ENCODE results near the gene ACTR1A. TPM values are rescaled to one million over a fixed set of nuclear protein-coding genes. Genes with fewer than 3 reads are reported as not detected.
A peak's percentile ranks its signal among the peaks of the same experiment; 100 is the strongest.

Gene ACTR1A
- total and polyA plus RNA-seq, 9 of the 15 experiments (the other 6 are each of a cell fraction or from before 2014, with no cell fraction given), result 36.3 to 77.2 (median 49.6) TPM

GRCh38 chr10:102484021-102484420 lies 18.5 kb downstream of the ACTR1A start:
- no peak overlapping the region for H3K9ac ChIP-seq (ENCODE audit: insufficient read depth in 1 of 2, low read depth in 2 of 2, low read length in 2 of 2)
- no peak for FAIRE-seq
- 100% methylated on average over 3 of the region's 13 CpGs for WGBS (ENCODE audit: insufficient coverage, low coverage, missing lambda C conversion rate)
- H3K4me3 ChIP-seq, result no peak overlapping the region
- in situ Hi-C loops (cut with MboI), result no loop called here
- no peak for TF ChIP-seq MTA2 (IDR thresholded peaks at IDR 0.05; ENCODE audit: low read depth)
- no peak for TF ChIP-seq ILK (tag; IDR thresholded peaks at IDR 0.05; ENCODE audit: borderline replicate concordance, low read depth)
- no peak for TF ChIP-seq HDAC8 (tag; IDR thresholded peaks at IDR 0.05)
- POLR2A ChIA-PET, result interaction anchor here (2.2 kb wide), 1 partner anchor 17 kb away, joined by 6 read pairs; no protein-coding TSS in a partner anchor
- no peak for DNase-seq (ENCODE audit: extremely low read depth in 1 of 4, low spot score in 3 of 4)
- CTCF ChIA-PET (ENCODE audit: low intra/inter-chr PET ratio), result no interaction called here
- peaks cover 3 to 6% of the 10 kb centered on the region in 2 experiments; a peak in 4 of 5 replicates for H3K4me1 ChIP-seq (replicated peaks in 1 of 2; ENCODE audit: control insufficient read depth in 2 of 2, insufficient read depth in 2 of 2, low read length in 2 of 2)
- H4K20me1 ChIP-seq (replicated peaks; ENCODE audit: control insufficient read depth, insufficient read depth, low read length), result no peaks in the 10 kb centered on the region
- H2AFZ ChIP-seq (ENCODE audit: low read depth, low read length), result no peak overlapping the region
- intact Hi-C loops (cut with micrococcal nuclease), result no loop called here
- no TSS peak for BruUV-seq (replicated peaks)
- H3K9me3 ChIP-seq (replicated peaks; ENCODE audit: control insufficient read depth, insufficient read depth, low read depth, low read length), result no peaks in the 10 kb centered on the region
- no peaks in the 10 kb centered on the region for H3K79me2 ChIP-seq (ENCODE audit: control insufficient read depth, insufficient read depth, low read length)
- no peak overlapping the region for H3K4me2 ChIP-seq (ENCODE audit: insufficient read depth, low read length)
- no peaks in the 10 kb centered on the region for H3K9me1 ChIP-seq (ENCODE audit: control insufficient read depth, insufficient read depth, low read length)
- H3K27ac ChIP-seq (ENCODE audit: extremely low read depth, low read depth, low read length), result no peak overlapping the region
- peaks cover 91% of the 10 kb centered on the region; the same call in 2 of the 3 replicates for H3K36me3 ChIP-seq (ENCODE audit: control insufficient read depth, insufficient read depth, low read length)
- no peaks in the 10 kb centered on the region for H3K27me3 ChIP-seq (ENCODE audit: control insufficient read depth in 2 of 2, insufficient read depth in 2 of 2, low read length in 2 of 2)
- ATAC-seq, result no peak

- no peak for FAIRE-seq
- 93% methylated on average over 4 of the region's 9 CpGs for WGBS (ENCODE audit: insufficient coverage, low coverage, missing lambda C conversion rate)
- in situ Hi-C loops (cut with MboI), result no loop called here
- BruUV-seq (replicated peaks), result no TSS peak
- no peak for DNase-seq (ENCODE audit: extremely low read depth in 1 of 4, low spot score in 3 of 4)
- no peak for ATAC-seq
- Histone ChIP-seq H4K20me1 (replicated peaks; ENCODE audit: control insufficient read depth, insufficient read depth, low read length) (no peaks in the 10 kb centered on the region), H3K4me1 (replicated peaks in 1 of 2; ENCODE audit: control insufficient read depth in 2 of 2, insufficient read depth in 2 of 2, low read length in 2 of 2) (peaks cover 4 to 9% of the 10 kb centered on the region in 2 experiments; a peak in 4 of 5 replicates), H3K4me3 (no peak overlapping the region), H3K9me3 (replicated peaks; ENCODE audit: control insufficient read depth, insufficient read depth, low read depth, low read length) (no peaks in the 10 kb centered on the region), H3K27ac (ENCODE audit: extremely low read depth, low read depth, low read length) (no peak overlapping the region), H3K9ac (ENCODE audit: insufficient read depth in 1 of 2, low read depth in 2 of 2, low read length in 2 of 2) (no peak overlapping the region; a peak in 1 of 4 replicates), H3K79me2 (ENCODE audit: control insufficient read depth, insufficient read depth, low read length) (no peaks in the 10 kb centered on the region), H3K27me3 (ENCODE audit: control insufficient read depth in 2 of 2, insufficient read depth in 2 of 2, low read length in 2 of 2) (no peaks in the 10 kb centered on the region), H2AFZ (ENCODE audit: low read depth, low read length) (no peak overlapping the region), H3K4me2 (ENCODE audit: insufficient read depth, low read length) (no peak overlapping the region), H3K9me1 (ENCODE audit: control insufficient read depth, insufficient read depth, low read length) (no peaks in the 10 kb centered on the region), H3K36me3 (ENCODE audit: control insufficient read depth, insufficient read depth, low read length) (peaks cover 67% of the 10 kb centered on the region; the same call in 2 of the 3 replicates)
- ChIA-PET POLR2A (interaction anchor here (1.2 kb wide), 1 partner anchor 662 kb away, joined by 3 read pairs; no protein-coding TSS in a partner anchor), CTCF (ENCODE audit: low intra/inter-chr PET ratio) (interaction anchor here (1.5 kb wide), 1 partner anchor 87 kb away, joined by 3 read pairs; no protein-coding TSS in a partner anchor)
- intact Hi-C loops (cut with micrococcal nuclease), result no loop called here
- TF ChIP-seq HMG20B (CRISPR knock-in tag; IDR thresholded peaks at IDR 0.05), result no peak
- peak; percentile 53; the same call in 1 of the 2 replicates for TF ChIP-seq POLR2G (IDR thresholded peaks at IDR 0.05; ENCODE audit: low read depth, low read length)
- no peak for TF ChIP-seq ZNF280A (IDR thresholded peaks at IDR 0.05; ENCODE audit: low read depth, partially characterized antibody)
- TF ChIP-seq ZNF778 (CRISPR knock-in tag; IDR thresholded peaks at IDR 0.05), result no peak
- no peak for TF ChIP-seq ZNF280B (CRISPR knock-in tag; IDR thresholded peaks at IDR 0.05)
- no peak for TF ChIP-seq SREBF2 (CRISPR knock-in tag; IDR thresholded peaks at IDR 0.05)
- TF ChIP-seq POLR2AphosphoS2 (IDR thresholded peaks at IDR 0.05; ENCODE audit: low read length), result 0 out of 2 replicates have a peak, but pooled peaks have one; percentile 21
- no peak for TF ChIP-seq ZFP1 (CRISPR knock-in tag; IDR thresholded peaks at IDR 0.05)
Measured at GRCh38 chr10:102480396-102480795, 22.1 kb downstream of the ACTR1A start.
